GM10847 (cell line): ENCODE data around the gene CXCL1.

Experiments used
- POLR2A ChIP-seq: IDR thresholded peaks from 2 replicates; pipeline ENCODE4 v1.6.1; 2011; ENCODE audit not compliant: insufficient read length; ENCODE audit errors: extremely low read depth

Gene CXCL1

DNA sequence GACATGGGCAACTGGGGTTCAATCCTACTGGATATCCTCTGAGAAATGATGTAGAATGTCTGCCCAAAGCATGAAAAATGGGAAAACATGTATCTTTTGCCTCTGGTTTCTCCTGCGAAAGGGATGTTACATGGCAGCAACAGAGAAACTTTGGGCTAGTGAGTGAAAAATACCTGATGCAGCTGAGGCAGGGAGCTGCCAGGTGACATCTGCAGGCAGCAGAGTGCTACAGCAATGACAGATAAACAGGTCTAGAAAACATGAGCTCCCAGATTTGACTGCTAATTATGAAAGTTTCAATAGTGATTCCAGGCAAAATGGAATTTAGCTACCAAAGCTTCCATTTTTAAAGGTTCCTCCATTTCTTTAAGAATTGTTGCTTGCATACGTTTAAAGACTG lies 4.8 kb upstream of the CXCL1 start:
- no peak for TF ChIP-seq POLR2A

DNA sequence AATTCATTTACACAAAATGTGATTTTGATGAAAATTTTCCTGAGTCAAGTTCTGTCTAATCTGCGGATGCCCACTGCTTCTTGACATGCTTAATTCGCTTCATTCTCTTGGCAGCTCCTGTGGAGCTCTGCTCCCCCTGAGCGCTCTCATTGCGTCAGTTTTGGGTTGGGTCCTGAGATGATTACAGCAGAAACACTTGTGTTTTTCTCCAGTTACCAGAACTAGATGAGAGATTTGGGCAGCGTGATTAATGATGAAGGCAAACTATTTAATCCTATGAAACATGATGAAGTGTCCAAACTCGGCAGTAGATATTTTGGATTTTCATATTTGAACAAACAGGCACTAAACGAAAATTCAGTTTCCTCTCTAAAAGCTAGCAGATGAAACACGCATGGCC lies 4.2 kb upstream of the CXCL1 start:
- TF ChIP-seq POLR2A = no peak

- TF ChIP-seq POLR2A = no peak
Measured at GRCh38 chr4:73865431-73866096, 3.6 kb upstream of the CXCL1 start.

- TF ChIP-seq POLR2A = no peak
Measured at GRCh38 chr4:73866246-73866645, 2.9 kb upstream of the CXCL1 start.

DNA sequence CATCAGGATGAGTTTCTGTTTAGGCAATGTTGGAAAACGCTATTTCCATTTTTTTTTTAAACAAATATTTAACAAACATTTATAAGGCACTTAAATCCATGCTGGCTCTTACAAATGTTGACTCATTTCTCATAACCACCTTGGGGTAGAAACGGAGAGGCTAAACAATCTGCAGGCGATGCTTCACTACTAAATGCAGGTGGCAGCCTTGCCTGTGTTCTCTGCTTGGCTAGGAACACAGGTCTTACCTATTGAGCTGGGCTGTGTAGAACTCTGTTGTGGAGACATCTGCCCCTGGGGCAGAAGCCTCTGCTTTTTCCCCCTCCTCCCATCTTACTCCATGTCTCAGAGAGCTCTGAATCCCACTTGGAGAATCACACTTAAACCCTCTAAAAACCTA lies 1.4 kb upstream of the CXCL1 start:
- TF ChIP-seq POLR2A = no peak

GRCh38 chr4:73868206-73869129 lies 725 bp upstream of the CXCL1 start:
- TF ChIP-seq POLR2A = no peak

DNA sequence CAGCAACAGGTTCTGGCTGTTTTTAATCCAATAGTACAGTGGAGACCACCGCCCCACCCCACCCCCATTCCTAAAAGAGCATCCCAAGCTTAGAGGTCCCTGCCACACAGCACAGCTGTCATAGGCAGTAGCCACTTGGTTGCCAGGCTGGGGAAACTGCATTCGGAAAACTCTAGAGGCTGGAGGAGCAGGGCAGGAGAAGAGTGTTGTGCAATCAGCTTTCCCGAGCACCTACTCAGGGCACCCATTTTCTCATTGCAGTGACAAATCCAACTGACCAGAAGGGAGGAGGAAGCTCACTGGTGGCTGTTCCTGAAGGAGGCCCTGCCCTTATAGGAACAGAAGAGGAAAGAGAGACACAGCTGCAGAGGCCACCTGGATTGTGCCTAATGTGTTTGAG lies 1.1 kb downstream of the CXCL1 start:
- TF ChIP-seq POLR2A = no peak

DNA sequence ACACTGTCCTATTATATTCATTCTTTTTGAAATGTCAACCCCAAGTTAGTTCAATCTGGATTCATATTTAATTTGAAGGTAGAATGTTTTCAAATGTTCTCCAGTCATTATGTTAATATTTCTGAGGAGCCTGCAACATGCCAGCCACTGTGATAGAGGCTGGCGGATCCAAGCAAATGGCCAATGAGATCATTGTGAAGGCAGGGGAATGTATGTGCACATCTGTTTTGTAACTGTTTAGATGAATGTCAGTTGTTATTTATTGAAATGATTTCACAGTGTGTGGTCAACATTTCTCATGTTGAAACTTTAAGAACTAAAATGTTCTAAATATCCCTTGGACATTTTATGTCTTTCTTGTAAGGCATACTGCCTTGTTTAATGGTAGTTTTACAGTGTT lies 1.6 kb downstream of the CXCL1 start:
- TF ChIP-seq POLR2A = no peak

DNA sequence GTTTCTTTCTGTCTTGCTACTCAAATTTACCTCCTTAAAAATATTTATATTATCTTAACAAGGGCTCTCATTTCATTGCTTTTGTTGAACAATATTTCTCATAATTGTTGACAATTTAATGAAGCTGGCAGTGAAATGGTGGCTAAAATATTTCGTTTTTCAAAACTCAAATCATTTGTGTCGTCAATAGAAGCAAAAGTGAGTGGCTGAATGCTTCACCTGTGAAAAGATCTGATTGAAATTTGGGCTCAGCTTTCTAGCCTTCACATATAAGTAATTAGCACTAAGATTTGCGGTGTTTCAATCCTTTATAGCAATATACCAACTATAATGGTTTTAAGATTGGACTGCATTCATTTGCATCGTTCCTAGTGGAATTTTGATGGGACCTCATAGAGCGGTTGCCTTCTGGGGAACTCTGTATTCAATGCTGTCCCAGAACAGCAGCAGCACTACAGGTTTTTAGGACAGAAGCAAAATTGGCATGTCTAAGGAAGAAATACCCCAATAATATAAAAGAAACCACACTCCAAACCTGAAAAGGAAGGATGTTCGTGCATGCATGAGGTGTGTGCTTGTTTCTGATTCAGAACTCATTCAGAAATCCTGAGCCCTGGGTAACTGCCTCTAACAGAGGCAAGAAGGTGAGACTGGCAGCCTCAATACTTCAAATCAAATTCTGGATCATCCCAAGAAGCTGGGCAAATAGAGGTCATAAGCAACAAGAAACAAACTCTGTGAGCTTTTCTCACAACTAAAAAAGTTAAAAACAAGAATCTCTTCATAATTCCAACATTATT lies 2.5 kb downstream of the CXCL1 start:
- TF ChIP-seq POLR2A = no peak

GRCh38 chr4:73872316-73873108 lies 3.3 kb downstream of the CXCL1 start:
- no peak for TF ChIP-seq POLR2A

DNA sequence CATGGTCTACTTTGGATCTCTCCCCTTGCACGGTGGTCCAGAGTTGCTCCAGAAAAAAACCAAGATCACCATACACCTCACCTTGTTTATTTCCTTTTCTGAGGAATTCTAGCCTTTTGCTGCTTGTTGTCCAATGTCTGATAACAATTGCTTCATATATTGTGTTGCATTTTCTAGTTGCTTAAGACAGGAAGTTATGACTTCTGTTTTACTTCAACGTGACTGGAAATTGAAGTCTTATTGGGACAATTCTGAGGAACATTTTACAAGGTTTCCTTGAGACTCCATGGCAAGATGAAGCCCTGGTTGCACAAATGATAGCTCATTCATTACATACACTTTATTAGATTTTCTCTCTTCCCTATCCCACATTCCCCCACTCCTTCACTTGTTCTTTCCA lies 5.2 kb downstream of the CXCL1 start:
- TF ChIP-seq POLR2A = no peak

- no peak for TF ChIP-seq POLR2A
Measured at GRCh38 chr4:73875401-73875800, 6.2 kb downstream of the CXCL1 start.

DNA sequence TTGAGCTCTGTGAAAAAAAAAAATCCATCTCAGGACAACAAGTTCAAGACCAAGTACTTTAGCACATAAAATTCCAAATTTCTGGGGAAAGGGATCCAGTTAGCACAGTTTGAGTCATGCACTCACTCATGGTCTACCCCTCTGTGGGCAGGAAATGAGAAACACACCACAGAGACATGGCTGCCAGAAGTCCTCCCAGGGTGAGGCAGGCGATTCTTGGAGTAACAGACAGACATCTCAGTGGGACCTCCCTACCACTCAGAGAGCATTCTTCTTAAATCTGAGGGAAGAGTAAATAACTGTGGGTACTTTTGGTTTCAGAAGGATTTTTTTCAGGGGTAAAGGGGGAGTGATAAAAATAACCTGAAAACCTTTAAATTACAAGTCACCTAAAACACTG lies 14.1 kb downstream of the CXCL1 start:
- no peak for TF ChIP-seq POLR2A

DNA sequence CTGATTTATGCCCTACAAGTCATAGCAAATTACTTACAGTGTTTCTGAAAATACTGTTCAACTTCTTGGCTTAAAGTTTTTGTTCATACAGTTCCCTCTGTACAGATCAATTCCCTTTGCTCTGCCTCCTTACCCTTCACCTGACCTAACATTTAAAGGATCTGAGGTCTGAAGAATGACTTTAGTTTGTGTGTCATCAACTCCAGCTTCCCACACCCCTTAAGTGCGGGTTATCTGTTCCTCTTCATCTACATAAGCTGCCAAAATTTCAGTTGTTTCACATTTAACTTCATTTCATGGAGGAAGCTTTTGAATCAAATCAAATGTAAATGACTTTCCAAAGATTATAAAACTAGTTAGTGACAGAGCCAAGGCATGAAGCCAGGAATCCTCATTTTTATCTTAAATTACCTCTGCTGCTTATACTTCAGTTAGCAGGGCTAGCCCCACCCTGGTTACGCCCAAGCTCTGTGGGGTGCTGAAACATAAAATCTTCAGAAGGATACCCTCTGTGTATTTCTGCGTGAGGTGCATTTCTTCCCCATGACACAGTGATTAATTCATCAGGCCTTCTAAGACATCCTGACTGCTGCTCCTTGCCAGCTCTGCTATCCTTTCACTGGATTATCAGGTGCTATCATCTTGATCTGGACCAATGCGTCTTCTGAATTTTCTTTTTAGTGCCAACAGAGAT lies 16.5 kb downstream of the CXCL1 start:
- no peak for TF ChIP-seq POLR2A
